LNCaP clone FGC (cell line): ENCODE measurements around the gene EFCAB6.

Experiments used
- DNase-seq: peaks from one replicate; pipeline ENCODE4 v3.0.0-alpha.2; 2011; ENCODE audit warnings: low read depth
- H3K4me3 ChIP-seq: 2 replicates; pipeline ENCODE4 v1.5.1; 2011; ENCODE audit warnings: mild to moderate bottlenecking, low read depth, low read length, control low read depth
- TF ChIP-seq, protein P1 (sequence below): IDR thresholded peaks from 2 replicates; pipeline ENCODE4 v1.5.1; 2012; ENCODE audit warnings: mild to moderate bottlenecking; ENCODE audit not compliant: control insufficient read depth, insufficient read depth; ENCODE audit errors: extremely low read depth

EFCAB6 gene

DNA sequence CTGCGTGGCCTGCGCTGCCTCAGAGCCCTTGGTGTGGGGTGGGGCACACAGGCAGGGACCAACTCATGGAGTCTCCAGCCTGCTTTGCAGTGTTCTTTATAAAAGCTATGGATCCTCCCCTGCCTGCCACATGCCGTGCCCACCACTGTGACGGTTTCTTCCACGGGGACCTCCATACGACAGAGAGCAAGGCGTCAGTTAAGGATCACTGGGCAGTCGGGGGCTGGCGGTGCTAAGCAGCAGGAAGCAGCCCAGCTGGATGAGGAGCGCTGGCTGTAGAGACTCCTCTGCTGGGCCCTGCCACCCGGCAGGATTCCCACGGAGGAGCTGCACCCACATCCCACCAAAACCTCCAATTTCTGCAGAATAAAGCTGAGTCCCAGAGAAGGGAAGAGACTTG, 23.1 kb upstream of the EFCAB6 start:
- H3K4me3 ChIP-seq = no peak overlapping the region
- DNase-seq = no peak
- TF ChIP-seq, protein P1, sequence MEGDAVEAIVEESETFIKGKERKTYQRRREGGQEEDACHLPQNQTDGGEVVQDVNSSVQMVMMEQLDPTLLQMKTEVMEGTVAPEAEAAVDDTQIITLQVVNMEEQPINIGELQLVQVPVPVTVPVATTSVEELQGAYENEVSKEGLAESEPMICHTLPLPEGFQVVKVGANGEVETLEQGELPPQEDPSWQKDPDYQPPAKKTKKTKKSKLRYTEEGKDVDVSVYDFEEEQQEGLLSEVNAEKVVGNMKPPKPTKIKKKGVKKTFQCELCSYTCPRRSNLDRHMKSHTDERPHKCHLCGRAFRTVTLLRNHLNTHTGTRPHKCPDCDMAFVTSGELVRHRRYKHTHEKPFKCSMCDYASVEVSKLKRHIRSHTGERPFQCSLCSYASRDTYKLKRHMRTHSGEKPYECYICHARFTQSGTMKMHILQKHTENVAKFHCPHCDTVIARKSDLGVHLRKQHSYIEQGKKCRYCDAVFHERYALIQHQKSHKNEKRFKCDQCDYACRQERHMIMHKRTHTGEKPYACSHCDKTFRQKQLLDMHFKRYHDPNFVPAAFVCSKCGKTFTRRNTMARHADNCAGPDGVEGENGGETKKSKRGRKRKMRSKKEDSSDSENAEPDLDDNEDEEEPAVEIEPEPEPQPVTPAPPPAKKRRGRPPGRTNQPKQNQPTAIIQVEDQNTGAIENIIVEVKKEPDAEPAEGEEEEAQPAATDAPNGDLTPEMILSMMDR = no peak

DNA sequence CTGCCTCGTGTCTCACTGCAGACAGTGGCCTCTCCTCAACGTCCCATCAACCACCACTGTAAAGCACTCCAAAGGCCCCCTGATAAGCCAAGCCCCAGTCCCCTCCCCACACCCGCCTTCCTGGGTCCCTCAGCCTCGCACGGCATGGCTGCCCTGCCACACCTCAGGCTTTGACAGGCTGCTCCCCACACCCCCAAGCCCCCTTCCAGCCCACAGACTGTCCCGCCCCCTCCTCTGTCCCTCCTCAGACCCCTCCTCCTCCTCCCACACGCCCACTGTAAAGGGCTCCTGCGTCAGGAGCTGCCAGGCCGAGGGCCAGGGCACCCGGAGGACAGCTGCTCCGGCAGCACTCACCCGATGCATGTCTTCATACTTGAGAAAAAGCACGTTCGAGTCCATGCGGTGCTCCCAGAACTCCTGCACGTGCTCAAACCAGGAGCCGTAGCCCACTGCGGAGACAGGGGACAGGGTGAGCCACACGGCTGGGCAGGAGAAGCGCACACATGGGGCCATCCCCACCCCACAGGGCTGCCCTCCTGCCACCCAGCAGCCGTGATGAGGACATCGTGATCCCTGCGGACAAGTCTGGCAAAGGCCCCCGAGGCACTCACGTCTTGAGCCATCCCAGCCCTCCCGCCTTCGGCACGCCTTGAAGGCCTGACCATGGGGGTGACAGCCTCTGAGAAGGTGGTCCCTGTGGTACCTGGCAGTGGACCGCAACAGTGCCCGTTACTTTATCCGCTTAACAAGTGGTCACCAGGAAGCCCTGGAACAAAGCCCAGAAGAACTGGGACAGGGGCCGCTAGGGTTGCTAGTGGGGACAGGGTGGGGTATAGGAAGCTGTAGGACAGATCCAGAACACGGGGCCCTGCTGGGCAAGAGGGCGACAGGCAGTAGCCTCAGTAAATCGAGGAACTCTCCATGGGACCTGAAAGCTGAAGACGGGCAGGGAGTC, 21.5 kb upstream of the EFCAB6 start:
- DNase-seq = no peak
- TF ChIP-seq, protein P1 = no peak
- no peak overlapping the region for H3K4me3 ChIP-seq

DNA sequence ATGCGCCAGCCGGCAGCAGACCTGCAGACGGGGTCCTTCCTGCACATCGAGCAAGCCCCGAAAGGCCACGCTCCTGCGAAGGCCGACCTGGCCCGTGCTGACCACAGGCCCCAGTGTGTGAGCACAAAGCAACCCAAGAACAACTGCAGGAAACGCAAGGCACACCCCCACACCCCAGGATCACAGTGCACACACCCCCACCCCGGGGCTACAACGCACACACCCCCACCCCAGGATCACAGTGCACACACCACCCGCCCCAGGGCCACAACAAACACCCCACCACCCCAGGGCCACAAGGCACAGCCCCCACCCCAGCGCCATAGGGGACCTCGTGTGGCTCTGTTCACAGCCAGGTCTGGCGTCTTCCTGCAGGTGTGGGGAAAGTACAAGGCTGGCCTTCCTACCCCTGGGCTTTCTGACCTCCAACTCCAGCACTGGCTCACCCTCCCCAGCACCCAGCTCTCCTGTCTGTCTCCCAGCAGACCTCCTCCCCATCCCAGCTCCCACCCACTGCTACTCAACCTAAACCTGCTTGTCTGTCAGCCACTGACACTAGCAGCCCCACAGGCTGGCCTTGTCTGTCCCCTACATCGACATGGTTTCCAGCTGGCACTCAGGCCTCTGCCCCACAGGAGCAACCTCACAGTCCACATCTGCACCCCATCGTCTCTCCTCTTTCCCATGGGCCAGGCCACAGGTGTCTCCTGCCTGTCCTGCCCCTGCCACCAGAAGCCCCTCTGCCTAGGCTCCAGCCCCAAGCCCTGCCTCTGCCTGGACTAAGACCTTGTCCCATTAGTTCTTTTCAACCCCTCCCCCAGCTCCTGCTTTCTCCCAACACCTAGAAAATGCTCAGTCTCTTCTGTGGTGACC, 20.5 kb upstream of the EFCAB6 start:
- TF ChIP-seq, protein P1 = no peak
- H3K4me3 ChIP-seq = no peak overlapping the region
- no peak for DNase-seq

DNA sequence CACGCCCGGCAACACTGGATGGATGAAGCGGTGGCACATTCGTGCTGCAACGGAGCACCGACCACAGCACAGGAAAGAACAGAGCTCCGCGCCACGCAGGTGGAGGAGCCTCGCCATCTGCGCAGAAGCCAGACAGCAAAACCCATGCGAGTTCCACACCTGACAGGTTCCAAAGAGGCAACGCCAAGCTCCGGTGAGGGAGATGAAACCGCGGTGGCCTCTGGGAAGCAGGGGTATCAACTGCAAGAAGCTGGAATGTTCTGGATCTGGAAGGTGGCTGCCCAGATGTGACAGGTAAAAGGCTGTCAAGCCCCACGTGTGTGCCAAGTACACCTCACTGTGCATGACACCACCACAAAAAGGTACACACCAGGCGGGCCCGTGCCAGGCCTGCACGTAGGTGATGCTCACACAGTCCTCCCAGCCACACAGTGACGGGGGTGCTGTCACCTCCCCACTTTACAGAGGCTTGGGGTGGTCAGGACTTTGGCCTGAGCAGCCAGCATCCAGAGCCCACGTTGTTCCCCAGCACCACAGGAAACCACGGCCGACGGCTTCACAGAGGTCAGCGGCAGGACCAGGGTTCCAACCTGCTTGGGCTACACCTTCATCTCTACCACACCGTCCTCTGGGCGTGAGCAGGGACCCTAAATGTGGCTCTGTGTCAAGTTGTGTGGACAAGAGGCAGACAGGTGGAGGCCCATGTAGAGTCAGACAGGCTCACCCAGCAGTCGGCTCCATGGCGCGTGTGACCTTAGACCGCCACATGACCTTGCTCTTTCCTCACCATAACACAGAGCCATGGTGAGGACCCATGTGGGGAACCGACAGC, 19.7 kb upstream of the EFCAB6 start:
- no peak for DNase-seq
- TF ChIP-seq, protein P1 = no peak
- no peak overlapping the region for H3K4me3 ChIP-seq

DNA sequence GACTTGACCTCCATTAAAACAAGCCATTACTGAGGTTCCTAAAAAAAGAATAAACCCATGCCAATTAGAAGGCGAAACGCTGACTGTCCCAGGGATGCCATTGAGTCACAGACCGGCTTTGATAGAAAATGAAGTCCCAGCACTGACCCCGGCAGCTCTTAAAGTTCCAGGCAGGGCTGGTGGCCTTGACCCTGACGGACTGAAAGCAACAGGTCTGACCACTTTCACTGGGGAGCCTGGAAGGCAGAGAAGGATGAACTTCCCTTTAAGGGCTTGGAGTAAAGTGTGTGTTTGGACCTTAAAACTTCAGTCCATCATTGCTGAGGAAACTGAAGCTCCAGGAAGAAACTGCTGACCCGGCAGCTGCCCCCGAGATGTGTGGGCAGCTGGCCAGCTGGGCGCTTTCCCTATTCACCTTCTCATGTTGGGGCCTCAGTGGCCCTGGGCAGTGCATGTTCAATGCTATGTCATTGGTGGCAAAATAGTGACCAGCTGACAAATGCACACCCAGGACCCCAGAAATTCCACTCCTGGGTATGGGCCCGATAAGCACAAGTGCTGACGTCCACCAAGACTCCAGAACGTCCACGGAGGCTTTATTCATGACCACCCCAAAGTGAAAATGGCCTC, 18.9 kb upstream of the EFCAB6 start:
- H3K4me3 ChIP-seq = no peak overlapping the region
- TF ChIP-seq, protein P1 = no peak
- no peak for DNase-seq
